GM15510 (cell line): ENCODE measurements around the gene RACGAP1.

Experiments
- POLR2A ChIP-seq: IDR thresholded peaks from 3 replicates; pipeline ENCODE4 v1.6.1; 2011; ENCODE audit warnings: borderline replicate concordance; ENCODE audit not compliant: insufficient read length; ENCODE audit errors: extremely low read depth

Gene RACGAP1

GRCh38 chr12:49998453-49998852, 26.8 kb downstream of the RACGAP1 start:
- no peak for TF ChIP-seq POLR2A

- TF ChIP-seq POLR2A: no peak
Measured at GRCh38 chr12:49990273-49990672, 35.0 kb downstream of the RACGAP1 start.

GRCh38 chr12:49987625-49988303, 37.5 kb downstream of the RACGAP1 start:
- TF ChIP-seq POLR2A: no peak

GRCh38 chr12:49985981-49986380, 39.3 kb downstream of the RACGAP1 start:
- TF ChIP-seq POLR2A: no peak

- TF ChIP-seq POLR2A: no peak
Measured at GRCh38 chr12:49984476-49985359, 40.6 kb downstream of the RACGAP1 start.

GRCh38 chr12:49983892-49984291, 41.4 kb downstream of the RACGAP1 start:
- TF ChIP-seq POLR2A: no peak

- no peak for TF ChIP-seq POLR2A
Measured at GRCh38 chr12:49982246-49983087, 42.8 kb downstream of the RACGAP1 start.

- no peak for TF ChIP-seq POLR2A
Measured at GRCh38 chr12:49980501-49981349, 44.6 kb downstream of the RACGAP1 start.

GRCh38 chr12:49979791-49980190, 45.5 kb downstream of the RACGAP1 start:
- no peak for TF ChIP-seq POLR2A

GRCh38 chr12:49979016-49979586, 46.2 kb downstream of the RACGAP1 start:
- TF ChIP-seq POLR2A: no peak

- no peak for TF ChIP-seq POLR2A
Measured at GRCh38 chr12:49978125-49978524, 47.2 kb downstream of the RACGAP1 start.

GRCh38 chr12:49976557-49976956, 48.7 kb downstream of the RACGAP1 start:
- TF ChIP-seq POLR2A: no peak

GRCh38 chr12:49975318-49975761, 50.0 kb downstream of the RACGAP1 start:
- no peak for TF ChIP-seq POLR2A
